K562 (cell line): ENCODE results near the gene RASSF10. TPM values are rescaled to one million over a fixed set of nuclear protein-coding genes. Genes with fewer than 3 reads are reported as not detected.

Source experiments
- ATAC-seq: fragments of 200-7000 bp; cut with Tn5 transposase; 3 replicates; pipeline ENCODE4 v1.9.1; 2020; ENCODE audit warnings: moderate library complexity
- BruUV-seq: library from RNA; stranded (reverse); fragments of 400-500 nt; replicated peaks from 2 replicates; lab custom pipeline; 2021; lab: Mats Ljungman, UMichigan
- CTCF ChIA-PET: fragments of 300-600 bp; formaldehyde crosslinking; extraction: SDS; loops from one replicate; lab custom pipeline; 2021; ENCODE audit warnings: low intra/inter-chr PET ratio; lab: Yijun Ruan, JAX
- POLR2A ChIA-PET: fragments of 300-600, 350-650 bp; sonication (Branson Sonifier 250); formaldehyde crosslinking; extraction: SDS; loops from one replicate; lab custom pipeline; 2021; ENCODE audit warnings: antibody characterized with exemption, inconsistent platforms; lab: Yijun Ruan, JAX
- DNase-seq, 4 experiments: peaks; one replicate each; pipeline versions ENCODE4 v3.0.0 to v3.0.0-alpha.2; 2011 to 2018; ENCODE audit warnings: low spot score in 3 of 4, mixed read lengths in 3 of 4; ENCODE audit errors: extremely low read depth in 1 of 4
- FAIRE-seq: peaks from 2 replicates; lab custom pipeline; 2011; peaks lifted over from hg19 to GRCh38; lab: Jason Lieb, UNC
- H2AFZ ChIP-seq: 2 replicates; pipeline ENCODE4 v1.6.0; 2011; ENCODE audit warnings: low read depth, low read length, control low read depth, inconsistent platforms
- H3K27ac ChIP-seq: fragments of 200-600 bp; 3 replicates; pipeline ENCODE4 v1.8.0; 2011; ENCODE audit warnings: low read depth, mild to moderate bottlenecking, control low read depth, inconsistent platforms, low read length, moderate library complexity, mixed read lengths; ENCODE audit errors: extremely low read depth
- H3K27me3 ChIP-seq, 2 experiments: fragments of 300-600 bp in 1 of 2; 2 replicates in 1 of 2; 3 replicates in 1 of 2; pipeline versions ENCODE4 v1.6.0 to v1.8.0; 2011; ENCODE audit warnings: inconsistent platforms in 2 of 2, low read length in 2 of 2, mild to moderate bottlenecking in 1 of 2, mixed read lengths in 1 of 2, moderate library complexity in 1 of 2; ENCODE audit not compliant: control insufficient read depth in 2 of 2, insufficient read depth in 2 of 2
- H3K36me3 ChIP-seq: fragments of 300-600 bp; 3 replicates; pipeline ENCODE4 v1.8.0; 2011; ENCODE audit warnings: mild to moderate bottlenecking, low read length, inconsistent platforms; ENCODE audit not compliant: control insufficient read depth, insufficient read depth
- H3K4me1 ChIP-seq, 2 experiments: fragments of 200-600 bp in 1 of 2; replicated peaks in 1 of 2; 2 replicates in 1 of 2; 3 replicates in 1 of 2; pipeline versions ENCODE4 v1.5.1 to v1.8.0; 2011; ENCODE audit warnings: inconsistent platforms in 2 of 2, low read length in 2 of 2, mild to moderate bottlenecking in 1 of 2, mixed read lengths in 1 of 2, moderate library complexity in 1 of 2; ENCODE audit not compliant: control insufficient read depth in 2 of 2, insufficient read depth in 2 of 2
- H3K4me2 ChIP-seq: 2 replicates; pipeline ENCODE4 v1.6.1; 2011; ENCODE audit warnings: low read length, control low read depth, inconsistent platforms, mixed read lengths; ENCODE audit not compliant: insufficient read depth
- H3K4me3 ChIP-seq: fragments of 200-600 bp; sonication (generic), shearing (Covaris generic); 2 replicates; pipeline ENCODE4 v1.5.1; 2016; ENCODE audit warnings: control low read depth, inconsistent platforms
- H3K79me2 ChIP-seq: fragments of 200-600 bp; 3 replicates; pipeline ENCODE4 v1.8.0; 2011; ENCODE audit warnings: low read length, inconsistent platforms; ENCODE audit not compliant: control insufficient read depth, insufficient read depth
- H3K9ac ChIP-seq, 2 experiments: 2 replicates each; pipeline versions ENCODE4 v1.6.0 to v1.6.1; 2011; ENCODE audit warnings: low read depth in 2 of 2, low read length in 2 of 2, control low read depth in 1 of 2, inconsistent platforms in 1 of 2, mild to moderate bottlenecking in 1 of 2, mixed read lengths in 1 of 2; ENCODE audit not compliant: insufficient read depth in 1 of 2
- H3K9me1 ChIP-seq: one replicate; pipeline ENCODE4 v1.6.0; 2011; ENCODE audit warnings: inconsistent platforms, mild to moderate bottlenecking, low read length, moderate library complexity; ENCODE audit not compliant: control insufficient read depth, insufficient read depth
- H3K9me3 ChIP-seq: replicated peaks from 2 replicates; pipeline ENCODE4 v1.5.1; 2011; ENCODE audit warnings: low read depth, low read length, inconsistent platforms; ENCODE audit not compliant: control insufficient read depth, insufficient read depth
- H4K20me1 ChIP-seq: replicated peaks from 2 replicates; pipeline ENCODE4 v1.6.1; 2011; ENCODE audit warnings: low read length, inconsistent platforms, mixed read lengths; ENCODE audit not compliant: control insufficient read depth, insufficient read depth
- ILF3 ChIP-seq: fragments of 450-650 bp; IDR thresholded peaks from 2 replicates; pipeline ENCODE4 v1.6.1; 2018; ENCODE audit warnings: antibody characterized with exemption, mild to moderate bottlenecking, moderate library complexity, borderline replicate concordance
- WGBS: fragments of 100-300 bp; shearing (Covaris generic); methylation state at CpG from one replicate; pipeline ENCODE4 v1.1.6; 2016; ENCODE audit warnings: low coverage, mixed read lengths; ENCODE audit not compliant: insufficient coverage; ENCODE audit errors: missing lambda C conversion rate; 5-methylcytosine and 5-hydroxymethylcytosine counted together
- in situ Hi-C: fragments of 300-500 bp; cut with MboI; formaldehyde crosslinking; loops from 4 replicates; pipeline ENCODE4 v1.15.0; 2018; ENCODE audit warnings: inconsistent platforms, mixed read lengths
- intact Hi-C: fragments of 100-400 bp; cut with micrococcal nuclease; formaldehyde crosslinking; loops from 2 replicates; pipeline ENCODE4 v1.14.2; 2022
- polyA plus RNA-seq, 8 experiments: library from polyadenylated mRNA; depleted of rRNA in 4 of 8; stranded (reverse) in 5 of 8; unstranded in 3 of 8; fragments of >200 nt; fragmentation: Nextera tagmentation in 2 of 8; fragmentation: Illumina TruSeq in 1 of 8; extraction: Ambion mirVana in 2 of 8; extraction: Trizol in 1 of 8; gene quantifications; 2 replicates each; pipeline versions ENCODE4 v1.2.1 to v1.2.3, GENCODE V29; 2011 to 2014; ENCODE audit warnings: inconsistent platforms in 1 of 8, missing spikeins in 1 of 8
- total RNA-seq, 7 experiments: library from RNA; depleted of rRNA in 6 of 7; stranded (reverse); fragments of >200 nt in 6 of 7; fragmentation: Illumina TruSeq in 2 of 7; extraction: Trizol in 2 of 7; gene quantifications; 2 replicates each; pipeline versions ENCODE4 v1.2.1 to v1.2.3, GENCODE V29; 2011 to 2021; ENCODE audit warnings: low replicate concordance in 1 of 7
- TF ChIP-seq, protein P1 (sequence below), 2 experiments: fragments of 450-650 bp in 1 of 2; sonication (generic) in 1 of 2; formaldehyde crosslinking in 1 of 2; IDR thresholded peaks; 2 replicates each; pipeline versions ENCODE4 v1.7.1 to v1.9.0; 2016 to 2022; ENCODE audit warnings: inconsistent platforms in 1 of 2, mild to moderate bottlenecking in 1 of 2, missing genetic modification reagents in 1 of 2

RASSF10 gene
- total and polyA plus RNA-seq, 9 of the 15 experiments (the other 6 are each of a cell fraction or from before 2014, with no cell fraction given) = not detected

DNA sequence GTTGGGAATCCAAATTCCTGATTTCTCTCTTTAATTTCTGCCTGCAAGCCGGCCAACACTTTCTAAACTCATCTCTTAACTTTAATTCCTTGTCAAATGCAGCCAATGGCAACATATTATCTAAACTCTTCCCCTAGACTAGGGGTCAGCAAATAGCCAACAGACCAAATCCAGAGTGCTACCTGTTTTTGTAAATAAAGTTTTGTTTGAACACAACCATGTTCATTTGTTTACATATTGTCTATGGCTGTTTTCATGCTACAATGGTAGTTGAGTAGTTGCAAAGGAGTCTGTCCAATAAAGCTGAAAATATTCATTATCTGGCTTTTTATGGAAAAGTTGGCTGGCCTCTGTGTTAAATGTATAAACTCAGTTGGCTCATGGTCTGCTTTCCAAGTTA, 37.2 kb upstream of the RASSF10 start:
- in situ Hi-C loops = no loop called here
- ChIA-PET CTCF (no interaction called here), POLR2A (interaction anchor here (0.9 kb wide), 1 partner anchor 244 kb away, joined by 3 read pairs; no protein-coding TSS in a partner anchor)
- DNase-seq (no peak), ATAC-seq (no peak), FAIRE-seq (no peak)
- intact Hi-C loops = no loop called here
- no peak for TF ChIP-seq ILF3
- TF ChIP-seq, protein P1, sequence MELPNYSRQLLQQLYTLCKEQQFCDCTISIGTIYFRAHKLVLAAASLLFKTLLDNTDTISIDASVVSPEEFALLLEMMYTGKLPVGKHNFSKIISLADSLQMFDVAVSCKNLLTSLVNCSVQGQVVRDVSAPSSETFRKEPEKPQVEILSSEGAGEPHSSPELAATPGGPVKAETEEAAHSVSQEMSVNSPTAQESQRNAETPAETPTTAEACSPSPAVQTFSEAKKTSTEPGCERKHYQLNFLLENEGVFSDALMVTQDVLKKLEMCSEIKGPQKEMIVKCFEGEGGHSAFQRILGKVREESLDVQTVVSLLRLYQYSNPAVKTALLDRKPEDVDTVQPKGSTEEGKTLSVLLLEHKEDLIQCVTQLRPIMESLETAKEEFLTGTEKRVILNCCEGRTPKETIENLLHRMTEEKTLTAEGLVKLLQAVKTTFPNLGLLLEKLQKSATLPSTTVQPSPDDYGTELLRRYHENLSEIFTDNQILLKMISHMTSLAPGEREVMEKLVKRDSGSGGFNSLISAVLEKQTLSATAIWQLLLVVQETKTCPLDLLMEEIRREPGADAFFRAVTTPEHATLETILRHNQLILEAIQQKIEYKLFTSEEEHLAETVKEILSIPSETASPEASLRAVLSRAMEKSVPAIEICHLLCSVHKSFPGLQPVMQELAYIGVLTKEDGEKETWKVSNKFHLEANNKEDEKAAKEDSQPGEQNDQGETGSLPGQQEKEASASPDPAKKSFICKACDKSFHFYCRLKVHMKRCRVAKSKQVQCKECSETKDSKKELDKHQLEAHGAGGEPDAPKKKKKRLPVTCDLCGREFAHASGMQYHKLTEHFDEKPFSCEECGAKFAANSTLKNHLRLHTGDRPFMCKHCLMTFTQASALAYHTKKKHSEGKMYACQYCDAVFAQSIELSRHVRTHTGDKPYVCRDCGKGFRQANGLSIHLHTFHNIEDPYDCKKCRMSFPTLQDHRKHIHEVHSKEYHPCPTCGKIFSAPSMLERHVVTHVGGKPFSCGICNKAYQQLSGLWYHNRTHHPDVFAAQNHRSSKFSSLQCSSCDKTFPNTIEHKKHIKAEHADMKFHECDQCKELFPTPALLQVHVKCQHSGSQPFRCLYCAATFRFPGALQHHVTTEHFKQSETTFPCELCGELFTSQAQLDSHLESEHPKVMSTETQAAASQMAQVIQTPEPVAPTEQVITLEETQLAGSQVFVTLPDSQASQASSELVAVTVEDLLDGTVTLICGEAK (IDR thresholded peaks at IDR 0.05) = peak; percentile 87
- TF ChIP-seq, protein P1 (CRISPR knock-in tag; IDR thresholded peaks at IDR 0.05) = peak; percentile 79
- no peak overlapping the region for H3K4me3 ChIP-seq
- H3K4me2 ChIP-seq = no peak overlapping the region
- H3K9me3 ChIP-seq = no peaks in the 10 kb centered on the region
- WGBS = 77% methylated on average over 1 of the region's 1 CpG
- H4K20me1 ChIP-seq = peaks cover 2% of the 10 kb centered on the region; the same call in 1 of the 2 replicates
- no peaks in the 10 kb centered on the region for H3K9me1 ChIP-seq
- H2AFZ ChIP-seq = no peak overlapping the region
- peaks cover 54% of the 10 kb centered on the region for H3K36me3 ChIP-seq
- no TSS peak for BruUV-seq
- H3K9ac ChIP-seq = no peak overlapping the region
- H3K4me1 ChIP-seq = peaks cover 0 to 7% of the 10 kb centered on the region in 2 experiments; a peak in 3 of 5 replicates
- no peak overlapping the region for H3K27ac ChIP-seq
- H3K79me2 ChIP-seq = peaks cover 16% of the 10 kb centered on the region; the same call in 2 of the 3 replicates
- no peaks in the 10 kb centered on the region for H3K27me3 ChIP-seq
